Panc1 (cell line): ENCODE measurements around the gene PRKAG2.

ENCODE experiments used
- TF ChIP-seq, protein P1 (sequence below), 2 experiments: IDR thresholded peaks; 2 replicates each; pipeline ENCODE4 v1.6.1; 2011 to 2012; ENCODE audit warnings: low read depth in 2 of 2, control low read depth in 1 of 2, low read length in 1 of 2, mild to moderate bottlenecking in 1 of 2, moderate library complexity in 1 of 2; ENCODE audit not compliant: insufficient read depth in 1 of 2
- TF ChIP-seq, protein P2 (sequence below): fragments of 450-650 bp; IDR thresholded peaks from 2 replicates; pipeline ENCODE4 v1.5.1; 2017; ENCODE audit warnings: mild to moderate bottlenecking

DNA sequence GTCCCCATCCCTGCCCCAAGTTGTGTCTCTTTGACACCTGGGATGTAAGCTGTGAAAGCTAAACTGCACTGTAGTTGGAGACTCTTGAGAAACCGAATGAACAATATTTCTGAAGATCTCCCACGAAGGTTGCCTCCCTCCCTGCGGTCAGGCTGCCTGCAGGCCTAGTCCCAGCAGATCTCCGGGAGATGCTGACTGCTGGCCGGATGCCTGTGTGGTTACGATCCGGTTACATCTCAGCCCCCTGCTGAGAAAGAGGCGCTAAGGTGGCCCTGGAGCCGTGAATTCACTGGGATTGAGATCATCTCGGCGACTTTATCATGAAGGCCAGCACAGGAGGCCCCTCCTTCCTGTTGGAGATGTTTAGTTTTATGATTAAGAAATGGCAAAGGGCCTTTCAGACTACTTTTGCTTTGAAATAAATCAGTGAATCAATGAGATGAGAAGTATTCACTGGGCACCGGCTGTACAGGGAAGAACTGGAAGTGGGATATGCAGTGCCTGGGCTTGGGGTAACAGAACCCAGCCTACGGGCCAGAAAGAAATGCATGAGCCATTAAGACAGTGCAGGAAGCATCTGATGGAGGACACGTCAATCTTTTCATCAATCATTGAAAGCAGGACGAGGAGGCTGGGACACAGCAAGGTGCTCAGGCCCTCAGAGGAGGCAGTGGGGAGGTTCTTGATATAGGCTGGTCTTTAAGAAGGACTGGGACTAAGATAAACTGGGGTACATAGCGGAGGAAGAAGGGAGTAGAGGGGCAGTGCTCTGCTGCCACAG, 177.6 kb downstream of the PRKAG2 start:
- TF ChIP-seq, protein P1, sequence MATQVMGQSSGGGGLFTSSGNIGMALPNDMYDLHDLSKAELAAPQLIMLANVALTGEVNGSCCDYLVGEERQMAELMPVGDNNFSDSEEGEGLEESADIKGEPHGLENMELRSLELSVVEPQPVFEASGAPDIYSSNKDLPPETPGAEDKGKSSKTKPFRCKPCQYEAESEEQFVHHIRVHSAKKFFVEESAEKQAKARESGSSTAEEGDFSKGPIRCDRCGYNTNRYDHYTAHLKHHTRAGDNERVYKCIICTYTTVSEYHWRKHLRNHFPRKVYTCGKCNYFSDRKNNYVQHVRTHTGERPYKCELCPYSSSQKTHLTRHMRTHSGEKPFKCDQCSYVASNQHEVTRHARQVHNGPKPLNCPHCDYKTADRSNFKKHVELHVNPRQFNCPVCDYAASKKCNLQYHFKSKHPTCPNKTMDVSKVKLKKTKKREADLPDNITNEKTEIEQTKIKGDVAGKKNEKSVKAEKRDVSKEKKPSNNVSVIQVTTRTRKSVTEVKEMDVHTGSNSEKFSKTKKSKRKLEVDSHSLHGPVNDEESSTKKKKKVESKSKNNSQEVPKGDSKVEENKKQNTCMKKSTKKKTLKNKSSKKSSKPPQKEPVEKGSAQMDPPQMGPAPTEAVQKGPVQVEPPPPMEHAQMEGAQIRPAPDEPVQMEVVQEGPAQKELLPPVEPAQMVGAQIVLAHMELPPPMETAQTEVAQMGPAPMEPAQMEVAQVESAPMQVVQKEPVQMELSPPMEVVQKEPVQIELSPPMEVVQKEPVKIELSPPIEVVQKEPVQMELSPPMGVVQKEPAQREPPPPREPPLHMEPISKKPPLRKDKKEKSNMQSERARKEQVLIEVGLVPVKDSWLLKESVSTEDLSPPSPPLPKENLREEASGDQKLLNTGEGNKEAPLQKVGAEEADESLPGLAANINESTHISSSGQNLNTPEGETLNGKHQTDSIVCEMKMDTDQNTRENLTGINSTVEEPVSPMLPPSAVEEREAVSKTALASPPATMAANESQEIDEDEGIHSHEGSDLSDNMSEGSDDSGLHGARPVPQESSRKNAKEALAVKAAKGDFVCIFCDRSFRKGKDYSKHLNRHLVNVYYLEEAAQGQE (IDR thresholded peaks at IDR 0.05; ENCODE audit: insufficient read depth in 1 of 2, low read depth in 2 of 2, low read length in 1 of 2): no peak
- TF ChIP-seq, protein P2, sequence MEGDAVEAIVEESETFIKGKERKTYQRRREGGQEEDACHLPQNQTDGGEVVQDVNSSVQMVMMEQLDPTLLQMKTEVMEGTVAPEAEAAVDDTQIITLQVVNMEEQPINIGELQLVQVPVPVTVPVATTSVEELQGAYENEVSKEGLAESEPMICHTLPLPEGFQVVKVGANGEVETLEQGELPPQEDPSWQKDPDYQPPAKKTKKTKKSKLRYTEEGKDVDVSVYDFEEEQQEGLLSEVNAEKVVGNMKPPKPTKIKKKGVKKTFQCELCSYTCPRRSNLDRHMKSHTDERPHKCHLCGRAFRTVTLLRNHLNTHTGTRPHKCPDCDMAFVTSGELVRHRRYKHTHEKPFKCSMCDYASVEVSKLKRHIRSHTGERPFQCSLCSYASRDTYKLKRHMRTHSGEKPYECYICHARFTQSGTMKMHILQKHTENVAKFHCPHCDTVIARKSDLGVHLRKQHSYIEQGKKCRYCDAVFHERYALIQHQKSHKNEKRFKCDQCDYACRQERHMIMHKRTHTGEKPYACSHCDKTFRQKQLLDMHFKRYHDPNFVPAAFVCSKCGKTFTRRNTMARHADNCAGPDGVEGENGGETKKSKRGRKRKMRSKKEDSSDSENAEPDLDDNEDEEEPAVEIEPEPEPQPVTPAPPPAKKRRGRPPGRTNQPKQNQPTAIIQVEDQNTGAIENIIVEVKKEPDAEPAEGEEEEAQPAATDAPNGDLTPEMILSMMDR: no peak
